ENCODE measurements around the gene COL4A1.

The COL4A1 gene

GRCh38 chr13:110182461-110182860, 124.5 kb downstream of the COL4A1 start:
- DNase-seq = no peak

GRCh38 chr13:110182003-110182402, 125.0 kb downstream of the COL4A1 start:
- no peak for DNase-seq

- DNase-seq = no peak
Observed at GRCh38 chr13:110179857-110180147, 127.2 kb downstream of the COL4A1 start.

GRCh38 chr13:110179116-110179856, 127.7 kb downstream of the COL4A1 start:
- DNase-seq = no peak

- DNase-seq = no peak
Observed at GRCh38 chr13:110177790-110178189, 129.2 kb downstream of the COL4A1 start.

GRCh38 chr13:110176431-110176830, 130.5 kb downstream of the COL4A1 start:
- no peak for DNase-seq

GRCh38 chr13:110173247-110173818, 133.6 kb downstream of the COL4A1 start:
- no peak for DNase-seq

GRCh38 chr13:110170882-110171281, 136.1 kb downstream of the COL4A1 start:
- no peak for DNase-seq

GRCh38 chr13:110170020-110170790, 136.8 kb downstream of the COL4A1 start:
- DNase-seq = no peak

GRCh38 chr13:110168999-110169933, 137.7 kb downstream of the COL4A1 start:
- no peak for DNase-seq

- no peak for DNase-seq
Observed at GRCh38 chr13:110166598-110166997, 140.4 kb downstream of the COL4A1 start.

GRCh38 chr13:110164706-110165105, 142.3 kb downstream of the COL4A1 start:
- DNase-seq = no peak

GRCh38 chr13:110162866-110163658, 143.9 kb downstream of the COL4A1 start:
- no peak for DNase-seq

- DNase-seq = no peak
Observed at GRCh38 chr13:110162053-110162452, 144.9 kb downstream of the COL4A1 start.

- DNase-seq = no peak
Observed at GRCh38 chr13:110161112-110161882, 145.7 kb downstream of the COL4A1 start.

GRCh38 chr13:110158226-110158625, 148.7 kb downstream of the COL4A1 start:
- no peak for DNase-seq

GRCh38 chr13:110157718-110158117, 149.2 kb downstream of the COL4A1 start:
- no peak for DNase-seq

GRCh38 chr13:110156301-110157049, 150.5 kb downstream of the COL4A1 start:
- no peak for DNase-seq

- no peak for DNase-seq
Observed at GRCh38 chr13:110155072-110155471, 151.9 kb downstream of the COL4A1 start.

- no peak for DNase-seq
Observed at GRCh38 chr13:110154410-110154933, 152.5 kb downstream of the COL4A1 start.
